ENCODE results near the gene PTPRN2. TPM values are rescaled to one million over a fixed set of nuclear protein-coding genes. Genes with fewer than 3 reads are reported as not detected.

PTPRN2 gene
- total and polyA plus RNA-seq, 9 of the 15 experiments (the other 6 are each of a cell fraction or from before 2014, with no cell fraction given), result not detected

GRCh38 chr7:158508321-158508720, 79.3 kb downstream of the PTPRN2 start (continued):
- TF ChIP-seq ARID4B (CRISPR knock-in tag; IDR thresholded peaks at IDR 0.05) (0 out of 2 replicates have a peak, but pooled peaks have one; percentile 31), MAFK (IDR thresholded peaks at IDR 0.05; ENCODE audit: low read length) (peak; percentile 83), SMARCA4 (IDR thresholded peaks at IDR 0.05) (peak; percentile 41; the same call in 1 of the 2 replicates), NFE2L1 (tag; IDR thresholded peaks at IDR 0.05; ENCODE audit: borderline replicate concordance, low read depth) (peak; percentile 45), FOXK2 (conservative IDR thresholded peaks at IDR 0.05 in 1 of 2, IDR thresholded peaks at IDR 0.05 in 1 of 2; ENCODE audit: low read depth in 2 of 2) (0 out of 4 replicates have a peak, but pooled peaks of 1 of the 2 experiments have one; percentile 20), ZNF316 (IDR thresholded peaks at IDR 0.05) (peak; percentile 93), NFE2 (IDR thresholded peaks at IDR 0.05; ENCODE audit: low read depth) (peak; percentile 99), MAFF (IDR thresholded peaks at IDR 0.05; ENCODE audit: low read length) (peak; percentile 92), RFX1 (IDR thresholded peaks at IDR 0.05) (peak; percentile 27; the same call in 1 of the 2 replicates), NFIC (IDR thresholded peaks at IDR 0.05) (peak; percentile 39; the same call in 1 of the 2 replicates), CTBP1 (IDR thresholded peaks at IDR 0.05; ENCODE audit: borderline replicate concordance) (peak; percentile 96), GABPA (tag; conservative IDR thresholded peaks at IDR 0.05; ENCODE audit: low read depth) (0 out of 2 replicates have a peak, but pooled peaks have one; percentile 40), TFAP4 (CRISPR knock-in tag; IDR thresholded peaks at IDR 0.05; ENCODE audit: borderline replicate concordance) (peak; percentile 29; the same call in 1 of the 2 replicates), KLF1 (tag; IDR thresholded peaks at IDR 0.05) (0 out of 2 replicates have a peak, but pooled peaks have one; percentile 21), TRIM24 (IDR thresholded peaks at IDR 0.05) (peak in 1 of 2 experiments; percentile 51; a peak in 1 of 4 replicates), MAFG (tag; conservative IDR thresholded peaks at IDR 0.05) (peak; percentile 91), JUND (IDR thresholded peaks at IDR 0.05; ENCODE audit: borderline replicate concordance, low read depth, low read length) (peak; percentile 59), JUND (tag; IDR thresholded peaks at IDR 0.05; ENCODE audit: borderline replicate concordance, low read depth, low read length) (peak; percentile 53; the same call in 1 of the 3 replicates)
